ENCODE results near the gene CCT8L2.
"Not testable (repeated sequence)": the region's sequence is repeated elsewhere in the genome, so short reads cannot be mapped to it uniquely, and the experiment has no call there.

DNA sequence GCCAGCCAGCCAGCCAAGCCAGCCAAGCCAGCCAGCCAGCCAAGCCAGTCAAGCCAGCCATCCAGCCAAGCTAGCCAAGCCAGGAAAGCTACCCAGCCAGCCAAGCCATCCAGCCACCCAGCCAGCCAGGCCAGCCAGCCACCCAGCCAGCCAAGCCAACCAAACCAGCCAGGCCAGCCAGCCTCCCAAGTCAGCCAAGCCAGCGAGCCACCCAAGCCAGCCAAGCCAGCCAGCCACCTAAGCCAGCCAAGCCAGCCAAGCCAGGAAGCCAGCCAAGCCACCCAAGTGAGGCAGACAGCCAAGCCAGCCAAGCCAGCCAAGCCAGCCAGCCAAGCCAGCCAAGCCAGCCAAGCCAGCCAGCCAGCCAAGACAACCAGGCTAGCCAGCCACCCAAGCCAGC, 32.6 kb downstream of the CCT8L2 start:
- not testable (repeated sequence) for TF ChIP-seq POLR2A (IDR thresholded peaks at IDR 0.05; ENCODE audit: low read length); GATA1 (IDR thresholded peaks at IDR 0.05; ENCODE audit: low read depth, low read length)

Measured in erythroblast (primary cell).